GM19099 (cell line): Measurements from ENCODE around the gene VPS51.

Experiments used
- POLR2A ChIP-seq: IDR thresholded peaks from 3 replicates; pipeline ENCODE4 v1.6.1; 2011; ENCODE audit warnings: low read depth; ENCODE audit not compliant: insufficient read length; ENCODE audit errors: extremely low read depth

Gene VPS51

GRCh38 chr11:65087216-65087615 is 8.8 kb upstream of the VPS51 start:
- no peak for TF ChIP-seq POLR2A

DNA sequence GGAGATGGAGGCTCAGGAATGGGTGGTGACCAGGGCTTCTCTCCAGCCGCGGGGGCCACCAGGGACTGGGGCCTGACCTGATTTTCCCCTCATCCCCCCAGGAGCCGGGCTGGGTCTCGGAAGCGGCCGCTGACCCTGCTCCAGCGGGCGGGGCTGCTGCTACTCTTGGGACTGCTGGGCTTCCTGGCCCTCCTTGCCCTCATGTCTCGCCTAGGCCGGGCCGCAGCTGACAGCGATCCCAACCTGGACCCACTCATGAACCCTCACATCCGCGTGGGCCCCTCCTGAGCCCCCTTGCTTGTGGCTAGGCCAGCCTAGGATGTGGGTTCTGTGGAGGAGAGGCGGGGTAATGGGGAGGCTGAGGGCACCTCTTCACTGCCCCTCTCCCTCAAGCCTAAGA is 8.2 kb upstream of the VPS51 start:
- no peak for TF ChIP-seq POLR2A

- no peak for TF ChIP-seq POLR2A
Measured at GRCh38 chr11:65089621-65090020, 6.4 kb upstream of the VPS51 start.

DNA sequence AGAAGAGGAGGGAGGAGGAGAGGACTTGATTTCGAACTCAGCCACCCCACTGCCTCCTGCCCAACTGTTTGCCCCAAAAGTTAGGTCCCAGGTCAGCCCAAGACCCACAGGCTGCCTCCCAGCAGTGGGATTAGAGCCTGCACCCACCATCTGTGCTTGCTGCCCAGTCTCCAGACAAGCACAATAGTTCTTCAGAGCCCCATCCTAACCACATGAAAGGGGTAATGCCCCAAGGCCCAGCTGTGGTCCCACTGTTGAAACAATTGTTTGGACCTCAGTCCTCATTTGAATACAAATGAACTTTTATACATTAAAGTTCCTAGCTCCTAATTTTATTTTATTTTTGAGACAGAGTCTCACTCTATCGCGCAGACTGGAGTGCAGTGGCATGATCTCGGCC is 5.4 kb upstream of the VPS51 start:
- no peak for TF ChIP-seq POLR2A

DNA sequence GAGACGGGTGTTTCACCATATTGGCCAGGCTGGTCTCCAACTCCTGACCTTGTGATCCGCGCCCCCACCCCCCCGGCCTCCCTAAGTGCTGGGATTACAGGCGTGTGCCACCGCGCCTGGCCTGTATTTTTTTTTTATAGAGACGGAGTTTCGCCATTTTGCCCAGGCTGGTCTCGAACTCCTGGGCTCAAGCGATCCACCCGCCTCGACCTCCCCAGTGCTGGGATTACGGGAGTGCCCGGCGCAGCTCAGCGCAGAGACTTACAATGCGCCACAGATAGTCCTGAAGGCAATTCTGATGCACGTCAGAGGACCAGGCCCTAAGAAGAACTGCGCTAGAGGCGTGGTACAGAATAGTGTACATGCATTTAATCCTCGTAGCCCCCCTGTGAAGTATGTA is 587 bp upstream of the VPS51 start:
- no peak for TF ChIP-seq POLR2A

DNA sequence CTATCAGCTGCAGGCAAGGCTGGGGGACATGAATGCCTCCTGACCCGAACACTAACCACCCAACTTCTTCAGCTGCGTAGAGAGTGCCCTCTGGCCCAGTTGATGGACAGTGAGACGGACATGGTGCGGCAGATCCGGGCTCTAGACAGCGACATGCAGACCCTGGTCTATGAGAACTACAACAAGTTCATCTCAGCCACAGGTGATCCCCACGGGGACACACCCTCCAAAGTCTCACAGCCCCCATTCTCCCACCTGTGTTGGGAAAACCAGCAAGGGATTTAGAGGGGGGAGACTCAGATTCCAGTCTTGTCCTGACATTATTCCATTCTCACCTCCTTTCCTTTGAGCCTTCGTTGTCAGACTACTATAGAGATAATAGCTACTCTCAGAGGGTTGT is 912 bp downstream of the VPS51 start:
- TF ChIP-seq POLR2A: no peak

DNA sequence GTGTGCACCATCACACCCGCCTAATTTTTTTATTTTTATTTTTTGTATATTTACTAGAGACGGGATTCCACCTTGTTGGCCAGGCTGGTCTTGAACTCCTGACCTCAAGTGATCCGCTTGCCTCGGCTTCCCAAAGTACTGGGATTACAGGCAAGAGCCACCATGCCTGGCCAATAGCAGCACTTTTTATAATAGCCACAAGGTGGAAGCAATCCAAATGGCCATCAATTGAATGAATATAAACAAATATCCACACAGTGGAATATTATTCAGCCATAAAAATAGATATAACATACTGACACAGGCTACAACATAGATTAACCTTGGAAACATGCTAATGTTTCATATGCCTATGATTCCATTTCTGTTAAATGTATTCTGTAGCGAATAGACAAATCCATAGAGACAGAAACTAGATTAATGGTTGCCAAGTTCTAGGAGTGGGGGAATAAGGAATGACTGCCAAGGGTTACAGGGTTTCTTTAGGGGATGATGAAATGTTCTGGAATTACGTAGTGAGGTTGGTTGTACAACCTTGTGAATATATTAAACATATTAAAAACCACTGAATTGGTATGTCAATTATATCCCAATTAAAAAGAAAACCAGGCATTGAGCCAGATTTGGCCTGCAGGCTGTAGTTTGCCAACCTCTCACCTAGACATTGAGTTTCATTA is 4.8 kb downstream of the VPS51 start:
- no peak for TF ChIP-seq POLR2A

- TF ChIP-seq POLR2A: no peak
Measured at GRCh38 chr11:65102142-65103095, 6.4 kb downstream of the VPS51 start.

DNA sequence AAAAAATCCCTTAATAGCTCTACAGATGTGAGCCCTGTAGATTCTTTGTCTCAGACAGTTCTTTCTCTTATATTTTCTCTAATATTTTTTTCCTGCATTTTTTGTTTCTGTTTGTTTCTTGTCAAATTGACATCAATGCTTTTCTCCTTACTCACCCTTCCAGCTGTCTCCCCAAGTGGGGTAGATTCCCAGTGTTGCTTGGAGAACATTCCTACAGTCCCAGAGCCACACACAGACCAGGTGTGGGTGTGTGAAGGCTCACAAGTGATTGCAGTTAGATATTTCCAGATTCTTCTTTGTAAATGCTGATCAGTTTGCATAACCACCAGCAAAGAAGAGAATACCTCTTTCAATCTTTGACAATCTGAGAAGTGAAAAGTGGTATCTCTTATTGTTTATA is 7.5 kb downstream of the VPS51 start:
- TF ChIP-seq POLR2A: no peak

DNA sequence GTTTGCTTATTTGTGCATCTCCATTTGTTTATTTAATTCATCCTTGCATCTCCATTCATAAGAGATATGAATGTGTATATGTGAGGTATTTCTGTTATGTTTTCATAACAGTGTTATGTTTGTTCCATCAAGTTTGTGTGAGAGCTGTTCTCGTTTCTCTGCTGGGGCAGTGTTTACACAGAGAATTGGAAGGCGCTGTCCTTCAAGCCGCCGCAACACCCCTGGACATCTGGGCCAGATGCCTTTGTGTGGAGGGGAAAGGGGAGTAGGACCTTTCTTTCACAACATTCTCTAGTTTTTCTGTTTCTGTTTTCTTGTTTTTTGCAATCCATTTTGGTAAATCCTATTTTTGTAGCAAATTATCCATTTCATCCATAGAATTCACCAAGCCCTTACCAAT is 8.6 kb downstream of the VPS51 start:
- TF ChIP-seq POLR2A: no peak

- TF ChIP-seq POLR2A: no peak
Measured at GRCh38 chr11:65107078-65107477, 11.1 kb downstream of the VPS51 start.

DNA sequence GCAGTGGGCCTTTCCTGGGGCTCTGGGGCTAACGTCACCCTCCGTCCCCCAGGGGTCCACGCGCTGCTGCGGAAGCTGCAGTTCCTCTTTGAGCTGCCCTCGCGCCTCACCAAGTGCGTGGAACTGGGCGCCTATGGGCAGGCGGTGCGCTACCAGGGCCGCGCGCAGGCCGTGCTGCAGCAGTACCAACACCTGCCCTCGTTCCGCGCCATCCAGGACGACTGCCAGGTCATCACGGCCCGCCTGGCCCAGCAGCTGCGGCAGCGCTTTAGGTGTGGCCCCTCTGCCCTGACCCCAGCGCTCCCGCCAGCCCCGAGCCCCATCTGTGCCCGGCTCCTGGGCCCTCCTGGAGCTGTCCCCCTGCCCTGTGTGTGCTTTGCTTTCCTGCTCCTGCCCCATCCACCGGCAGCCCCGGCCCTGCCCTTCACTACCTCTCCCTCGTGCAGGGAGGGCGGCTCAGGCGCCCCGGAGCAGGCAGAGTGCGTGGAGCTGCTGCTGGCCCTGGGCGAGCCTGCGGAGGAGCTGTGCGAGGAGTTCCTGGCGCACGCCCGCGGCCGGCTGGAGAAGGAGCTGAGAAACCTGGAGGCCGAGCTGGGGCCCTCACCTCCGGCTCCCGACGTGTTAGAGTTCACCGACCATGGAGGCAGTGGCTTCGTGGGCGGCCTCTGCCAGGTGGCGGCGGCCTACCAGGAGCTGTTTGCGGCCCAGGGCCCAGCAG is 11.9 kb downstream of the VPS51 start:
- TF ChIP-seq POLR2A: no peak

DNA sequence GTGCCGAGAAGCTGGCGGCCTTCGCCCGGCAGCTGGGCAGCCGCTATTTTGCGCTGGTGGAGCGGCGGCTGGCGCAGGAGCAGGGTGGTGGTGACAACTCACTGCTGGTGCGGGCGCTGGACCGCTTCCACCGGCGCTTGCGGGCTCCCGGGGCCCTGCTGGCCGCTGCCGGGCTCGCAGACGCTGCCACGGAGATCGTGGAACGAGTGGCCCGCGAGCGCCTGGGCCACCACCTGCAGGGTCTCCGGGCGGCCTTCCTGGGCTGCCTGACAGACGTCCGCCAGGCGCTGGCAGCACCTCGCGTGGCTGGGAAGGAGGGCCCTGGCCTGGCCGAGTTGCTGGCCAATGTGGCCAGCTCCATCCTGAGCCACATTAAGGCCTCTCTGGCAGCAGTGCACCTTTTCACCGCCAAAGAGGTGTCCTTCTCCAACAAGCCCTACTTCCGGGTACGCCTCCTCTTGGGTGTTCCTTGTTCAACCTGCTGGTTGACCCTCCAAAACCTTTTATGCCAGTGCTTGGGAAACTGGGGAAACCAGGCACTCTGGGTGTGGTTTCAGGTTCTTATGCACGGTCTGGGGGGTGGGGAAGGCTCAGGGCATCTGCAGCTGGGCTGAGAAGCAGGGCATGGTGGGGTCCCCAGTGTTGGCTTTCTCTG is 12.6 kb downstream of the VPS51 start:
- TF ChIP-seq POLR2A: no peak

- TF ChIP-seq POLR2A: no peak
Measured at GRCh38 chr11:65109231-65110198, 13.5 kb downstream of the VPS51 start.
